DLD1 (cell line): ENCODE measurements around the gene ESR1.

Experiments
- in situ Hi-C: cut with HindIII; loops from 2 replicates; pipeline ENCODE4 v1.10.0; 2017; ENCODE audit warnings: low sequenced_read_pairs

The ESR1 gene

GRCh38 chr6:152089992-152090391 lies 282.5 kb downstream of the ESR1 start:
- in situ Hi-C loops = no loop called here

- in situ Hi-C loops = no loop called here
Observed at GRCh38 chr6:152091201-152091600, 283.7 kb downstream of the ESR1 start.

GRCh38 chr6:152091851-152092341 lies 284.4 kb downstream of the ESR1 start:
- in situ Hi-C loops = no loop called here

GRCh38 chr6:152093711-152094110 lies 286.2 kb downstream of the ESR1 start:
- in situ Hi-C loops = no loop called here

DNA sequence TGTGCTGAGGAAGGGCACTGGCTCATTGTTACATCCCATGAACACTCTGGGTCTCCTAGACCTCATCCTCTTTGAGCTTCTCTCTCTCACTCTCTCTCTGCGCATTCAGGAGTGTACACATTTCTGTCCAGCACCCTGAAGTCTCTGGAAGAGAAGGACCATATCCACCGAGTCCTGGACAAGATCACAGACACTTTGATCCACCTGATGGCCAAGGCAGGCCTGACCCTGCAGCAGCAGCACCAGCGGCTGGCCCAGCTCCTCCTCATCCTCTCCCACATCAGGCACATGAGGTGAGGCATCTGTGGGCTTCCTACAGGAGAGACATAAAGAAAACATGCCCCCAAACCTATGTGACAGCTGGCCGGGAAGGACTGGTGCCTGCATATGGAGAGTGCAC lies 286.8 kb downstream of the ESR1 start:
- in situ Hi-C loops = no loop called here

DNA sequence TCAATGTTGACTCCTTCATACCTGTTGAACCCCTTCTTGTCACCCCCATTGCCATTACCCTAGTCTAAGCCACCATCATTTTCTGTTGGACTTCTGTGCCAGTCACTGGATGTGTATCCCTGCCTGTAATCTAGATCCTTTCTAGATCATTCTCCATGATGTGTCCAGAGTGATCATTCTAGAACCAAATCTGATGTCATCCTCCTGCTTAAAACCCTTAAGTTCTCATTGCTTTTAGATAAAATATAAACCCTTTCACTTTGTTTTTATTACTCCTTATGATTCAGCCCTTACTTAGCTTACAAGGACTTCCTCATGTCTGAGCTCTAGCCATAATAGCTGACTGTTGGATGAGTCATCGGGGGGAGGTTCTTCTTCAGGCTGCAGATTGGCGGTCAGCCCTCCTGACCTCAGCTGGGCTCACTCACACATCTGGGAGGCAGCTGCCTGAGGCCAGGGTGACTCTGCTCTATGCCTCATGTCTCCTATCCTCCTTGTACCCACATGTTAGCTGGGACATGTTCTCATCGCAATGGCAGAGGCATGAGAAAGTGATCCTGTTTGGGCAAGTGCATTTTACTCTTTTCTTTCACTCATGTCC lies 287.6 kb downstream of the ESR1 start:
- in situ Hi-C loops = no loop called here

GRCh38 chr6:152096863-152097496 lies 289.5 kb downstream of the ESR1 start:
- in situ Hi-C loops = no loop called here

GRCh38 chr6:152098683-152099082 lies 291.2 kb downstream of the ESR1 start:
- in situ Hi-C loops = no loop called here

GRCh38 chr6:152099446-152100182 lies 292.1 kb downstream of the ESR1 start:
- in situ Hi-C loops = no loop called here

GRCh38 chr6:152100183-152100618 lies 292.7 kb downstream of the ESR1 start:
- in situ Hi-C loops = no loop called here

DNA sequence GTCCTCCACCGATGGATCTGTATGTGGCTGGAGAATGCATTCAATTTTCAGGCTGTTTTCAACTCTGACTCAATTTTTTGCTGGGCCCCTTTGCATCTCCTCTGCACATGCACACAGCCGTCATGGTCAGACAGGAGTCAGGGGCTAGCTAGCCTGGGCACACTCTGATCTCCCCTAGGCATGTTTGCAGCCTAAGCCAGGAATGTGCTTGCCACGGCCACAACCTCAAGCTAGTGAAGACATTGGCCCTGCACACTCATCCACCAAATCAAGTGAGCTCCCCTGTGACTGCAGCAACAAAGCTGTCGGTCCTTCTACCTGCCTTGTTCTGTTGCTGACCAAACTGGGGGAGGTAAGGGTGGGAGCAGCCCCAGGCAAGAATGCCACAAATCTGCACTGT lies 300.5 kb downstream of the ESR1 start:
- in situ Hi-C loops = no loop called here

- in situ Hi-C loops = no loop called here
Observed at GRCh38 chr6:152110886-152111820, 303.7 kb downstream of the ESR1 start.

DNA sequence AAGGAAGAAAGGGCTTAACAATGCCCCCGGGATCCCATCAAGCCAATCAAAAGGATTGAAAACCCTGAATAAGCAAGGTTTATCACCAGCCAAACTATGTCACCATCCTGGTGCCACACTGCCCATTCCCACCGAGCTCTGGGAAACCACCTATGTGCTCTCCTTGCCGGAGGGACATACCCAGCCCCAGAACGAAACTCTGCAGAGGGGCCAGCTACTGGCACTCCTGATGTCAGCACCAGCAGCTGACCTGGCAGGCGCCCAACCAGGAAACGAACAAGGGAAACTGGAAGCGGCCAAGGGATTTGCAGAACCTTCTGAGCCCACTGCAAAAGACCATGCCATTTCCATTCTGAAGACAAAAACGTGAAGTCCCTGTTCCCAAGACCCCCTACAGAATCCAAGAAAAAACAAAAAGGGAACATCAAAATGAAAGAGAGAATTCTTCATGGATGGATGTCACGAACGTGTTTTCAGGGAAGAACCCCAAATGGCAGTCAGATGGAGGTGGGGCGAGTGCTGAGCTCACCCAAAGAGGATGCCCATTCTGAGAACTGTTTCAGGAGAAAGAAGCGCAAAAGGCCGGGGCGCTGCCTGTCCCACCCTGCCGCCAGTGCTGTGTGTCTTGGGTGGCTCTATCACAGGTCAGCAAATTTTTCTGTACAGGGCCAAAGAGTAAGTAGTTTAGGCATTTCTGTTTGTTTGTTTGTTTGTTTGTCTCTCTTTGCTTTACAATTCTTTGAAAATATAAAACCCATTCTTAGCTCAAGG lies 305.2 kb downstream of the ESR1 start:
- in situ Hi-C loops = no loop called here

DNA sequence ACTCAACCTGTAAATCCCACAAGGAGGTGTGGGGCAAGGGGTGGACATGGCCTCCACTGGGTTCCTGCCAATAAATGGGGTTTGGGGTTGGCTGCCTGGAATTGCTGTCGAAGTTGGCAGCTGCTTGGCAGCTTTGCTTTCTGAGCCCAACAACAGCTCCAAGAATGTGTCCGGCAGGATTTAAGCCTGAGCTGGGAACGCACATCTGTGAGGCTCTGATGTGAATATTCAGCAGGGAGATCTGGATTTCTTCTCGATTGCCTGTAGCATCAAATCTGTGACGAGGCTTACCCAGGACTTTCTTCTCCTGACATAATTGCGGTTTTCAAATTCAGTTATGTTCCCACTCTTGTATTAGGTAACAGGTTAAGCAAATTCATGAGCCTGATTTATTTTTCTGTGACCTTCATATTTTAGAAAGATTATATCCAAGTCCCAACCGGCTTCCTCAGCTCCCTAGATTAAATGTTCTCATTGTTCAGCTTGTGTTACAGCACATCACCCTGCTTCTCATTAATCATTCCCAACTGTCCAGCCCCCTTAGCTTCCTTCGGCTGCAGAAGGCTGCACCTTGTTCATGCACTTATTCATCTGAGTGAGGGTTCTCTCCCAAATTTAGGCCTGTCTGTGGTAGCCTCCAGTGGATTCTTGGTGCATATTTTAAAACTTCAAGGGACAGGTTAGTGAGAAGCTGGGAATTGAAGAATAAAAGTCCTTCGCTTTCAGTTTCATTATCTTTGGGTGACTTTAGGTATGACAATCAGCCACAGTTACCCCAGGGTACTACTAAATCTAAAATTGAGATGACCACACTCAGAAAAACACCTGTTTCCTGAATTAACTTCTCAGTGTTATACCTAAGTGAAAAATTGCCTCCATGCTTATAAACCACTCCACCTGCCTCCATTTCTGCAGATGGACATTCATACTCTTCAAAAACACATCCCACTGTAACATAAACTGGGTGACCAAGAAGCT lies 310.0 kb downstream of the ESR1 start:
- in situ Hi-C loops = no loop called here

DNA sequence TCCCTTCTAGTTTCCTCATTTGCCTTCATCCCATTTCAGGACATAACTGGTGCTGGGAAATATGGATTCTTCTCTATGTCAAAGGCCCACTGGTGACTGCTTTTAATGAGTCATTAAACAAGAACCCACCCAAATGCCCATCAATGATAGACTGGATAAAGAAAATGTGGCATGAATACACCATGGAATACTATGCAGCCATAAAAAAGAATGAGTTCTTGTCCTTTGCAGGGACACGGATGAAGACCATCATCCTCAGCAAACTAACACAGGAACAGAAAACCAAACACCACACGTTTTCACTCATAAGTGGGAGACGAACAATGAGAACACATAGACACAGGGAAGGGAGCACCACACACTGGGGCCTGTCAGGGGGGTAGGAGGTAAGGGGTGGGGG lies 310.7 kb downstream of the ESR1 start:
- in situ Hi-C loops = no loop called here

DNA sequence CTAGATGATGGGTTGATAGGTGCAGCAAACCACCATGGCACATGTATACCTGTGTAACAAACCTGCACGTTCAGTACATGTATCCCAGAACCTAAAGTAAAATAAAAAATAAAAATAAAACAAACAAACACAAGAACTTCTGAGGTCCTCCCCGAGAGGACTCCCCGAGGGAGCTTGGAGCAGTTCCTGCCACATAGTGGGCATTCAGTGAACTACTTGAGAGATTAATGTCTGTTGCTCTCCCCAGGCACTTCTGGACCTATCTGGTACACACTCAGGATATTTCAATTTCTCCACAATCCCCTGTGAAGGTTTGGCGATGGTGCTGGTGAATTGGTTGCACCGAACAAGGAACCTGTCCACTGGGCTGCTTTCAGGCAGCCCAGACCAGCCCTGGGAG lies 311.2 kb downstream of the ESR1 start:
- in situ Hi-C loops = no loop called here

DNA sequence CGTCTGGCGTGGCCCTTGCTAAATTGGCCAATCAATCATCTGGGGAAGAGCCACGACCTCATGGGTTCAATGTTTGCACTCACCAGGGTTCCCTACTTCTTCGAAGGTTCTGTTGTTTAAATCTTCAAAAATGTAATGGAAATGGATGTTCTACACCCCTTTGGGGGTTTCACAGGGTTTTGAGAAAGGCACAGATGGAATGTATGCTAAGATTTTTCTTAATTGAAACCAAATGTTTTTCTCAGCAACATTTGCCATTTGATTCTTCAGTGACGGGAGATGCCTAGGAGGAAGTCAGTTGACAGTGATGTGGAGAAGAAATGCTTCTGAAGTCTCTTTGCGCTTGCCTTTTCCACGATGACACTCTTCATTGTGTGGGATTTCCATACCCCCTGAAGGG lies 312.3 kb downstream of the ESR1 start:
- in situ Hi-C loops = no loop called here

DNA sequence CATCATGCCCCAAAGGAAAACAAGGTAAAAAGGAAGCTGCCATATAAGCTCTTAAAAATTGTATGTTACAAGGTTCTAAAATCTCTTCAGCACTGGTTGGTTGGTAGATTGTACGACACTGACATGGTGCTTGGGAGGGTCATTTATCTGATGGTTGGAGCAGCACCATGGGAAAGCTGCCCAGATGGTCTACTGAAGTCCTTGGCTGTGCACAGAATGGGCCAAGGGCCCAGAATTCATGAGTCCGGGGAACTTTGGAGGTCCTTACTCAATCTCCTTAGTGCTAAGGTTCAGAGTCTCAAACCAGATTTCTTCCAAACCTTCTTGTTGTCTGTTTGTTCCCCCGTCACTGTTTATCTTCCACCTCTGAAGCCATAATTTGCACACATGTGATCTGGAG lies 314.4 kb downstream of the ESR1 start:
- in situ Hi-C loops = no loop called here

DNA sequence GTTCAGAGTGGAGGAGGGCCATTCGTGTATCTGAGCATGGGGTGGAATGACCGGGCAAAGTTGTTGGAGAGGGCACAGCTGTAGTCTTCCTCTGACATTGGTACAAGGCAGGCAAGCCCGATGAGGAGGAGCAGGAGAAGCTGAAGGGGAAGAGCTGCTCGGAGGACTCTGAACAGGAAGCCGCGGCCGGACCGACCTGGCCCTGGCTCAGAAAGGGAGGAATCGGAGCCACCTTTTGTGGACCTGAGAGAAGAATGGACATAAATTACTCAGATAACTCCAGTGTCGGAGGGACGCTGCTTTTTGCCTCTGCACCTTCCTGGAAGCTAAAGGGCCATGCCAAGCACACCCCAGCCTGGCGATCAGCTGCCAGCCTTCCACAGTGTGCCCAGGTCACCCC lies 315.0 kb downstream of the ESR1 start:
- in situ Hi-C loops = no loop called here
